Activated naive CD8-positive, alpha-beta T cell treated with anti-CD3 and anti-CD28 coated beads for 36 hours (primary cell): ENCODE results near the gene INSYN2A. TPM values are rescaled to one million over a fixed set of nuclear protein-coding genes. Genes with fewer than 3 reads are reported as not detected.
A peak's percentile ranks its signal among the peaks of the same experiment; 100 is the strongest.

Source experiments
- DNase-seq: peaks from one replicate; pipeline ENCODE4 v3.0.0; 2021
- H3K27ac Mint-ChIP-seq: one replicate; pipeline ENCODE4 v1.8.0; 2022; ENCODE audit warnings: mild to moderate bottlenecking, moderate library complexity, mixed read lengths
- H3K27me3 Mint-ChIP-seq: one replicate; pipeline ENCODE4 v1.8.0; 2022; ENCODE audit warnings: mild to moderate bottlenecking, mixed read lengths
- H3K36me3 Mint-ChIP-seq: one replicate; pipeline ENCODE4 v1.8.0; 2021; ENCODE audit warnings: mild to moderate bottlenecking, mixed read lengths
- H3K4me1 Mint-ChIP-seq: one replicate; pipeline ENCODE4 v1.8.0; 2021; ENCODE audit warnings: mixed read lengths
- H3K4me3 Mint-ChIP-seq: one replicate; pipeline ENCODE4 v1.8.0; 2022; ENCODE audit warnings: mild to moderate bottlenecking, moderate library complexity, mixed read lengths
- H3K9me3 Mint-ChIP-seq: one replicate; pipeline ENCODE4 v1.8.0; 2022; ENCODE audit warnings: mixed read lengths
- total RNA-seq, 2 experiments: library from RNA; stranded (reverse); gene quantifications; one replicate each; pipeline ENCODE4 v1.2.3, GENCODE V29; 2021

Gene INSYN2A
- total RNA-seq, 2 experiments from 2014 or later: not detected

DNA sequence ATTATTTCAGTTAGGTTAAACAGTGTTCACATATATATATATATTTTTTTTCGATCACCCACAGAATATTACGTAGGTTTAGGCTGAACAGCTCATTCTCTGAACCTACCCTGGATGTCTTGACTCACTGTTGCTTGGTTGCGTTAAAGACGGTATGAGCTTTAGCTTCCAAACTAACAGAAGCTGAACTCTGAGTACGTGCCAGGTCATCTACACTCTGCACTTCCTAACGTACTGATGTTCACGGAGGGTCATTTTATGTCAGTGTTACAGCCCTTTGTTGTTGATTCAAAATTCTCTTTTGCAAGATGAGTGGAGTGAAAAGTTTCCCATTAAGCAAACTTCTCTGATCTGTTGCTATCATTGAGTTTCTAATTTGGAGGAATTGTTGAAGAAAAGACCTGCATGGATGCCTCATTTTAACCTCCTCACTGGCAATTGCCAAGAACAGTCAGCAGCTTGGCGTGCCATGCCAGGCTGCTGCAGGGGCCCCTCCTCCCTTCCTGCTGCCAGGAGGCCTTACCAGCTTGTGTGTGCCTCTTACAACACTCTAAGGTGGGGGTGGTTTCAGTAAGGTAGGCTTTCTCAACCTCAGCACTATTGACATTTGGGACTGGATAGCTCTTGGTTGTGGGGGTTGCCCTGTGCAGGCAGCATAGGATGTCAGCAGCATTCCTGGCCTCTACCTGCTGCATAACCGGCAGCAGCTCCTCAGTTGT lies 44.3 kb downstream of the INSYN2A start:
- Mint-ChIP-seq H3K36me3 (no peaks in the 10 kb centered on the region), H3K9me3 (no peaks in the 10 kb centered on the region), H3K27me3 (peaks cover 6% of the 10 kb centered on the region), H3K27ac (no peak overlapping the region), H3K4me3 (no peak overlapping the region), H3K4me1 (peaks cover 4% of the 10 kb centered on the region)
- DNase-seq: no peak

DNA sequence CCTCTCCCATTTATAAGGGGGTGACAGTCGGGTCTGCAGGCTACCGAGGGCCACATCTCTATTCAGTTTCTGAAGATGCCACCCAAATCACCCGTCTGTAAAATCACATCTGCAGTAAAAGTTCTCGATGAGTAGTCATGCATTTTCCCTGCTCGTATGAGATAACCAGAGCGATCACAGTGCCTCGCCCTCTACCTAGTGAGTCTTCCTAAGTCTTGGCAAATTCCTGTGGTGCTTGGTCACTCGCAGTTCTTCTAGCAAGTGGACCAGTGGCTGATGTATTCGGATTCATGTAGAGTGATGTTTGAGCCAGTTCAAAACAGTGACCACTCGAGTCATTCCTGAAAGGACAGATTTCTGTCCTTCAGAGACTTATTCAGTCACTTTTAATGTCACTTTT lies 44.9 kb downstream of the INSYN2A start:
- Mint-ChIP-seq H3K4me3 (no peak overlapping the region), H3K4me1 (peaks cover 4% of the 10 kb centered on the region), H3K9me3 (no peaks in the 10 kb centered on the region), H3K27me3 (peaks cover 6% of the 10 kb centered on the region), H3K27ac (no peak overlapping the region), H3K36me3 (no peaks in the 10 kb centered on the region)
- DNase-seq: no peak

DNA sequence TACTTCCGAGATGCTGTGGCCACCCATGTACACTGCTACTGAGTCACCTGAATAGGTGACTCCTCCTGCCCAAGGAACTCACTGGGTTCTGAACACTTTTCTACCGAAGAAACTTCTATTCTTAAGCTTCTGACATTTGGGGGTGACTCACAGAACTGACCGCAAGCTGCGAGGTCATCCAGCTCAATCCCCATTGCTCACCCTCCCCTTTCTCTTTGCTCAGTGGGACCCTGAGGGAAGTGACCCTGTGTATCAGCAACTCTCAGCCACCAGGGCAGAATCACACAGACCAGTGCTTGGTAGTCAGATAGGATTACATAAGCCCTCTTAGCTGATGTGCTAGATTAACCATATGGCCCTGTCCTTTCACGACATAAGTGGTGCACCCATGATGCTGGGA lies 46.3 kb downstream of the INSYN2A start:
- Mint-ChIP-seq H3K27me3 (peaks cover 6% of the 10 kb centered on the region), H3K4me3 (no peak overlapping the region), H3K9me3 (no peaks in the 10 kb centered on the region), H3K27ac (no peak overlapping the region), H3K4me1 (peaks cover 4% of the 10 kb centered on the region), H3K36me3 (no peaks in the 10 kb centered on the region)
- DNase-seq: no peak

DNA sequence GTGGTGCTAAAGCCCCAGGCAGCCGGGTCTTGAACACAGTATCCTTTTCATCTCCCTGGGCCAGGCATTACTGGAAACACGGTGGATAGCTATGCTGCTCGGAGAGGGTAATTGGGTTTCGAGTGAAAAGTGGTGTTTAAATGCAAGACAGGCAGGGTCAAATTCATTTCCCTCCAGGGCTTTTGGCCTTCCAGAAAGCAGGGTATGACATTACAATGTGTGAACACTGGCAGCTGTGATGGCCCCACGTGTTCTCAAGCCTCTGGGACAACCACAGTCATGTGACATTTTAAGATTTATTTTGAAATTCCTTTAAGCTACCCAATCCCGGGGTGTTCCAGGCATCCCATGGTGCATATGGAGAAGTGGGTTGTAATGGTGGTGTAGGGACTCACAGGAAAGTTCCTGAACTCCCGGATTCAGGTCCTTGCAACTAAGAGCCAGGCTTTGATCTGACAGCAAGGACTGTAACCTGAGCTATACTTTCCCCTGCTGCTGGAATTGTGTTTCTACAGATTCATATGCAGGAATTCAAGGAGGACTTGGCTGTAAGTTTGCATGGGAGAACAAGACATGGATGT lies 46.8 kb downstream of the INSYN2A start:
- H3K4me3 Mint-ChIP-seq: no peak overlapping the region
- no peak overlapping the region for H3K27ac Mint-ChIP-seq
- DNase-seq: no peak
- H3K4me1 Mint-ChIP-seq: peaks cover 4% of the 10 kb centered on the region
- H3K9me3 Mint-ChIP-seq: no peaks in the 10 kb centered on the region
- peaks cover 6% of the 10 kb centered on the region for H3K27me3 Mint-ChIP-seq
- no peaks in the 10 kb centered on the region for H3K36me3 Mint-ChIP-seq

DNA sequence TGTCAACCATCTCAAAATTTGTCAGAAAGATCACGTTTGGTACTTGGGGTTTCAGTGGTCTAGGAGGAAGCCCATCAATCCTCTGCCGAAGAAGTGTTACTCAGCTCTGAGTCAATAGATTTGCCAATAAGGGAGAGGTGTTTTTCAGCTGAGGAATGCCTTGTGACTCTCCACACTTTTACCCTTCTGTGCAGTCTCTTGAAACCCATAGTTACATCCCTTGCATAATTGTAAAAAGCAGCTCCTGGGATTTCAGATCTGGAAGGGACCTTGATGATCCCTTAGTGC lies 47.5 kb downstream of the INSYN2A start:
- Mint-ChIP-seq H3K27ac (no peak overlapping the region), H3K4me1 (peaks cover 4% of the 10 kb centered on the region), H3K27me3 (peaks cover 6% of the 10 kb centered on the region), H3K36me3 (no peaks in the 10 kb centered on the region), H3K9me3 (no peaks in the 10 kb centered on the region), H3K4me3 (no peak overlapping the region)
- DNase-seq: no peak

DNA sequence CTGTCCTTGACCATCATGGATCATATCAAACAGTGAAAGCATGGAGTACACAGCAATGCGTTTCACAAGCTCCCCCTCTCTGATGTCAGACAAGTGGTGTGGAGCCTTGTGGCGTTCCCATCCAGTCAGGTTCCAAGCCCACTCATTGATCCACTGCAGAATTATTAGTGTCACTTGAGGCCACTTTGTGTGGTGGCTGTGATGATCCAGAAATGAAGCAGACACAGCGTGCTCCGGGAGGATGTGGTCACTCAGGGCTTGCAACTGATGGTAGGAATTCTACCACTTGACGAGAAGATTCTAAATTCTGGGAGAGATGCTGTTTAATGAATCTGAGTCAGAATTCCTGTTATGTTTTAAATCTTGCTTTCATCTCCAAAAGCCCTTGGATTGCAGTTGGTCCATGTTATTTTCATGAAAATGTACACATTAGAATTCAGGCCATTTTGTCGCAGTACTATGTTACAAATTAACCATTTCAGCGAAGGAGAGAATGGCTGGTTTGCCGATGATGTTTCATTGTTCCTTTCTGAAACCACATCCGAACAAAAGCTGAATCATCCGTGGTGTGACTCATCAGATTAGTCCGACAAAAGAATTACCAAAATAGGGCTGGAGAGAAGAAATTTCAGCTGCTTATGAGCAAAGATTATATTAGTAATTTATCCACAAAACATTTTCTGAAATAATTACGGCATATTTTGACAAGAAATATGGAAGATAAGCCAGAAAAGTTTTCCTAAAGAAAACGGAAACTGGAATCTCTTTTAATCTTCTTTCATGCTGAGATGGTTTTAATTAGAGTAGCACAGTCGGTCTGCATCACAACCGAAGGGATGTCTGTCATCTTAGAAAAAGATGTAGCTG lies 48.1 kb downstream of the INSYN2A start:
- DNase-seq: no peak
- H3K9me3 Mint-ChIP-seq: no peaks in the 10 kb centered on the region
- no peaks in the 10 kb centered on the region for H3K36me3 Mint-ChIP-seq
- H3K4me3 Mint-ChIP-seq: no peak overlapping the region
- peaks cover 6% of the 10 kb centered on the region for H3K27me3 Mint-ChIP-seq
- peak overlapping the region; percentile 29 for H3K27ac Mint-ChIP-seq
- H3K4me1 Mint-ChIP-seq: peaks cover 4% of the 10 kb centered on the region

DNA sequence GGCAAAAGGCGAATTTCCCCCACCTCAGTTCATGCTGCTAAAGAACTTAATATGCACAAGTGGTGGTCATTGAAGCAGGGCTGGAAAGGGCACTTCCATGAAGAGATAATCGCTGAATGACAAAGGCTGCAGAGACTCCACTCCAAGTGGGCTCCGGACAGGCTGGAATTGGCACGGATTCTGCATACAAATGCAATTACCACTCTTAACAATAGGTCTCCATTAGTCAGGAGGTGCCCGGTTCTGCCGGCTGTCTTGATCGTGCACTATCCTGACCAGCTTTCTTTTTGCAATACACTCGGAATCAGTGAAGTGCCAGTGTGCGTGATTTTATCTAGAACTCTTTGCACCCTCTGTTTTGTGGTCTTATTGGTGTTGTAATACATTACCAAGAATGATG lies 49.7 kb downstream of the INSYN2A start:
- Mint-ChIP-seq H3K27me3 (peaks cover 6% of the 10 kb centered on the region), H3K27ac (no peak overlapping the region), H3K36me3 (no peaks in the 10 kb centered on the region), H3K4me1 (peaks cover 4% of the 10 kb centered on the region), H3K4me3 (no peak overlapping the region), H3K9me3 (no peaks in the 10 kb centered on the region)
- DNase-seq: no peak
